Activated T-cell treated with anti-CD3 and anti-CD28 coated beads, Interleukin-2, amount 50 U/mL, for 1 hour (primary cell): ENCODE measurements around the gene ASB15.

ENCODE experiments used
- DNase-seq: peaks from one replicate; pipeline ENCODE4 v3.0.0-alpha.2; 2020

ASB15 gene

GRCh38 chr7:123669485-123669884, 67.9 kb downstream of the ASB15 start:
- DNase-seq = no peak

- no peak for DNase-seq
Observed at GRCh38 chr7:123673137-123673732, 71.6 kb downstream of the ASB15 start.

GRCh38 chr7:123673752-123674398, 72.3 kb downstream of the ASB15 start:
- no peak for DNase-seq

GRCh38 chr7:123674399-123675180, 73.0 kb downstream of the ASB15 start:
- DNase-seq = no peak

GRCh38 chr7:123675181-123675473, 73.5 kb downstream of the ASB15 start:
- DNase-seq = no peak

GRCh38 chr7:123677061-123677715, 75.6 kb downstream of the ASB15 start:
- no peak for DNase-seq

GRCh38 chr7:123679614-123680013, 78.0 kb downstream of the ASB15 start:
- no peak for DNase-seq

GRCh38 chr7:123680580-123680979, 79.0 kb downstream of the ASB15 start:
- no peak for DNase-seq

GRCh38 chr7:123681561-123681960, 79.9 kb downstream of the ASB15 start:
- DNase-seq = no peak

- DNase-seq = no peak
Observed at GRCh38 chr7:123682690-123683089, 81.1 kb downstream of the ASB15 start.

- no peak for DNase-seq
Observed at GRCh38 chr7:123687161-123687560, 85.5 kb downstream of the ASB15 start.

- DNase-seq = no peak
Observed at GRCh38 chr7:123687727-123688126, 86.1 kb downstream of the ASB15 start.
